Gastrocnemius medialis (tissue), 4 donors: ENCODE data around the gene PRKD1. TPM values are rescaled to one million over a fixed set of nuclear protein-coding genes. Genes with fewer than 3 reads are reported as not detected.

Experiments
- ATAC-seq, 2 donors: fragments of 150-250 bp; one replicate each; pipeline ENCODE4 v1.9.1; 2016
- DNase-seq, 2 donors: peaks; one replicate each; pipeline ENCODE4 v3.0.0-alpha.2; 2019
- H3K27ac ChIP-seq, 4 donors: fragments of 200-600 bp; sonication (generic); 1 replicate in 1 of 4; 2 replicates in 3 of 4; pipeline ENCODE4 v1.5.1; 2016 to 2018; ENCODE audit warnings: mild to moderate bottlenecking in 2 of 4, moderate library complexity in 1 of 4
- H3K27me3 ChIP-seq, 3 donors: fragments of 200-600 bp; sonication (generic) in 2 of 3; 1 replicate in 1 of 3; 2 replicates in 2 of 3; pipeline versions ENCODE4 v1.5.1 to v1.6.0; 2016 to 2019; ENCODE audit warnings: mild to moderate bottlenecking in 1 of 3, moderate library complexity in 1 of 3
- H3K36me3 ChIP-seq, 2 donors: fragments of 200-600 bp; sonication (generic) in 1 of 2; one replicate each; pipeline ENCODE4 v1.5.1; 2017 to 2018
- H3K4me1 ChIP-seq, 2 donors: fragments of 200-600 bp; sonication (generic) in 1 of 2; one replicate each; pipeline ENCODE4 v1.5.1; 2016 to 2017; ENCODE audit warnings: mild to moderate bottlenecking in 2 of 2
- H3K4me3 ChIP-seq, 4 donors: fragments of 200-600 bp; sonication (generic) in 3 of 4; 1 replicate in 1 of 4; 2 replicates in 3 of 4; pipeline ENCODE4 v1.5.1; 2016 to 2019; ENCODE audit warnings: mild to moderate bottlenecking in 2 of 4
- H3K9me3 ChIP-seq, 3 donors: fragments of 200-600 bp; sonication (generic) in 2 of 3; 1 replicate in 1 of 3; 2 replicates in 2 of 3; pipeline ENCODE4 v1.5.1; 2016 to 2019
- CTCF ChIP-seq, 5 experiments: fragments of 450-650 bp in 3 of 5; fragments of 200-600 bp in 2 of 5; sonication (generic) in 2 of 5; IDR thresholded peaks in 4 of 5; conservative IDR thresholded peaks in 1 of 5; 1 replicate in 4 of 5; 2 replicates in 1 of 5; pipeline ENCODE4 v1.5.1; 2016 to 2019; ENCODE audit warnings: antibody characterized with exemption in 5 of 5, mild to moderate bottlenecking in 3 of 5, moderate library complexity in 3 of 5
- POLR2A ChIP-seq, 2 donors: fragments of 450-650 bp; IDR thresholded peaks; one replicate each; pipeline ENCODE4 v1.6.1; 2017; ENCODE audit warnings: antibody characterized with exemption in 2 of 2, mild to moderate bottlenecking in 2 of 2, moderate library complexity in 2 of 2
- in situ Hi-C, 4 donors: fragments of 200-750 bp; cut with MboI; loops; one replicate each; pipeline versions ENCODE4 v1.15.0 to v1.8.0; 2017; ENCODE audit warnings: low sequenced_read_pairs in 4 of 4
- intact Hi-C: fragments of 100-400 bp; cut with DNase I; formaldehyde crosslinking; loops from one replicate; pipeline ENCODE4 v1.15.1; 2023; ENCODE audit warnings: low total_unique reads
- total RNA-seq, 4 donors: library from RNA; depleted of rRNA; stranded (reverse); fragments of >200 nt; gene quantifications; one replicate each; pipeline versions ENCODE4 v1.1.0 to v1.2.3, GENCODE V29; 2016

The PRKD1 gene
- total RNA-seq, 4 donors from 2014 or later, result 1.5 to 4.1 (median 1.7) TPM

- no peak overlapping the region for H3K4me3 ChIP-seq
- no peak for ATAC-seq
- TF ChIP-seq CTCF (IDR thresholded peaks at IDR 0.05 in 4 of 5, conservative IDR thresholded peaks at IDR 0.05 in 1 of 5) (no peak), POLR2A (IDR thresholded peaks at IDR 0.05) (no peak)
- in situ Hi-C loops (no loop called here), intact Hi-C loops (no loop called here)
- H3K9me3 ChIP-seq, result peaks cover 0 to 7% (median 0%) of the 10 kb centered on the region in 3 donors
- no peaks in the 10 kb centered on the region for H3K27me3 ChIP-seq
- no peak overlapping the region for H3K27ac ChIP-seq
- H3K36me3 ChIP-seq, result no peaks in the 10 kb centered on the region
- no peak for DNase-seq
- no peaks in the 10 kb centered on the region for H3K4me1 ChIP-seq
These were observed 16.4 kb upstream of the PRKD1 start for GRCh38 chr14:29944091-29944490.

- ATAC-seq, result no peak
- no peaks in the 10 kb centered on the region for H3K27me3 ChIP-seq
- peaks cover 0 to 7% (median 0%) of the 10 kb centered on the region in 3 donors for H3K9me3 ChIP-seq
- in situ Hi-C loops (no loop called here), intact Hi-C loops (no loop called here)
- TF ChIP-seq CTCF (IDR thresholded peaks at IDR 0.05 in 4 of 5, conservative IDR thresholded peaks at IDR 0.05 in 1 of 5) (no peak), POLR2A (IDR thresholded peaks at IDR 0.05) (no peak)
- no peaks in the 10 kb centered on the region for H3K36me3 ChIP-seq
- no peak for DNase-seq
- no peaks in the 10 kb centered on the region for H3K4me1 ChIP-seq
- H3K4me3 ChIP-seq, result no peak overlapping the region
- H3K27ac ChIP-seq, result no peak overlapping the region
These were observed 13.8 kb upstream of the PRKD1 start for GRCh38 chr14:29941401-29941800.

- no peak for TF ChIP-seq CTCF (IDR thresholded peaks at IDR 0.05 in 4 of 5, conservative IDR thresholded peaks at IDR 0.05 in 1 of 5)
- TF ChIP-seq POLR2A (IDR thresholded peaks at IDR 0.05), result no peak
- Histone ChIP-seq H3K4me3 (no peak overlapping the region), H3K27me3 (no peaks in the 10 kb centered on the region), H3K27ac (no peak overlapping the region), H3K36me3 (no peaks in the 10 kb centered on the region), H3K4me1 (no peaks in the 10 kb centered on the region), H3K9me3 (peaks cover 0 to 7% (median 0%) of the 10 kb centered on the region in 3 donors)
- DNase-seq, result no peak
- ATAC-seq, result no peak
- intact Hi-C loops, result no loop called here
- in situ Hi-C loops, result no loop called here
These were observed 12.8 kb upstream of the PRKD1 start for GRCh38 chr14:29940482-29940881.

GRCh38 chr14:29937116-29937515 is 9.5 kb upstream of the PRKD1 start:
- in situ Hi-C loops (no loop called here), intact Hi-C loops (no loop called here)
- Histone ChIP-seq H3K36me3 (no peaks in the 10 kb centered on the region), H3K4me1 (no peaks in the 10 kb centered on the region), H3K9me3 (no peaks in the 10 kb centered on the region), H3K27ac (no peak overlapping the region), H3K4me3 (no peak overlapping the region), H3K27me3 (no peaks in the 10 kb centered on the region)
- no peak for DNase-seq
- TF ChIP-seq CTCF (IDR thresholded peaks at IDR 0.05 in 4 of 5, conservative IDR thresholded peaks at IDR 0.05 in 1 of 5) (no peak), POLR2A (IDR thresholded peaks at IDR 0.05) (no peak)
- ATAC-seq, result no peak

GRCh38 chr14:29930283-29930682 is 2.6 kb upstream of the PRKD1 start:
- ATAC-seq, result no peak
- intact Hi-C loops, result no loop called here
- peaks cover 8 to 15% of the 10 kb centered on the region in 2 donors for H3K4me1 ChIP-seq
- H3K9me3 ChIP-seq, result no peaks in the 10 kb centered on the region
- TF ChIP-seq POLR2A (IDR thresholded peaks at IDR 0.05) (no peak), CTCF (IDR thresholded peaks at IDR 0.05 in 4 of 5, conservative IDR thresholded peaks at IDR 0.05 in 1 of 5) (no peak)
- no peaks in the 10 kb centered on the region for H3K36me3 ChIP-seq
- H3K4me3 ChIP-seq, result no peak overlapping the region
- no peak for DNase-seq
- in situ Hi-C loops, result no loop called here
- no peaks in the 10 kb centered on the region for H3K27me3 ChIP-seq
- H3K27ac ChIP-seq, result no peak overlapping the region
